HG03460 (cell line): Measurements from ENCODE around the gene PIEZO2.

Source experiments
- ATAC-seq: cut with Tn5 transposase; IDR thresholded peaks from one replicate; pipeline ENCODE4 v1.9.1; 2021; ENCODE audit not compliant: unreplicated experiment

The PIEZO2 gene

GRCh38 chr18:10798727-10799550, 350.4 kb downstream of the PIEZO2 start:
- ATAC-seq = no peak

GRCh38 chr18:10797896-10798295, 351.5 kb downstream of the PIEZO2 start:
- ATAC-seq = no peak

GRCh38 chr18:10794771-10795170, 354.6 kb downstream of the PIEZO2 start:
- no peak for ATAC-seq

GRCh38 chr18:10793730-10794370, 355.5 kb downstream of the PIEZO2 start:
- no peak for ATAC-seq

- ATAC-seq = no peak
Observed at GRCh38 chr18:10792181-10792580, 357.2 kb downstream of the PIEZO2 start.

- no peak for ATAC-seq
Observed at GRCh38 chr18:10791169-10791831, 358.1 kb downstream of the PIEZO2 start.

GRCh38 chr18:10789180-10789579, 360.2 kb downstream of the PIEZO2 start:
- ATAC-seq = no peak

- peak; percentile 96 for ATAC-seq
Observed at GRCh38 chr18:10787293-10787901, 362.0 kb downstream of the PIEZO2 start.

- no peak for ATAC-seq
Observed at GRCh38 chr18:10785798-10786197, 363.6 kb downstream of the PIEZO2 start.

GRCh38 chr18:10784596-10785202, 364.7 kb downstream of the PIEZO2 start:
- ATAC-seq = no peak

GRCh38 chr18:10783941-10784340, 365.4 kb downstream of the PIEZO2 start:
- ATAC-seq = no peak

GRCh38 chr18:10776493-10776892, 372.9 kb downstream of the PIEZO2 start:
- ATAC-seq = no peak

- no peak for ATAC-seq
Observed at GRCh38 chr18:10775026-10775425, 374.3 kb downstream of the PIEZO2 start.

GRCh38 chr18:10771053-10771709, 378.2 kb downstream of the PIEZO2 start:
- no peak for ATAC-seq

GRCh38 chr18:10770264-10770663, 379.1 kb downstream of the PIEZO2 start:
- ATAC-seq = no peak

- no peak for ATAC-seq
Observed at GRCh38 chr18:10768221-10768620, 381.1 kb downstream of the PIEZO2 start.

GRCh38 chr18:10767658-10768057, 381.7 kb downstream of the PIEZO2 start:
- no peak for ATAC-seq

- ATAC-seq = no peak
Observed at GRCh38 chr18:10760986-10761385, 388.4 kb downstream of the PIEZO2 start.

GRCh38 chr18:10759241-10759640, 390.1 kb downstream of the PIEZO2 start:
- no peak for ATAC-seq

GRCh38 chr18:10757946-10758345, 391.4 kb downstream of the PIEZO2 start:
- no peak for ATAC-seq

- ATAC-seq = no peak
Observed at GRCh38 chr18:10757349-10757748, 392.0 kb downstream of the PIEZO2 start.
